NK-92 (cell line): ENCODE measurements around the gene KRTAP3-3.
"Not testable (repeated sequence)": the region's sequence is repeated elsewhere in the genome, so short reads cannot be mapped to it uniquely, and the experiment has no call there.

Experiments
- DNase-seq: peaks from one replicate; lab custom pipeline; 2025; ENCODE audit not compliant: unreplicated experiment; lab: John Stamatoyannopoulos, UW

The KRTAP3-3 gene

DNA sequence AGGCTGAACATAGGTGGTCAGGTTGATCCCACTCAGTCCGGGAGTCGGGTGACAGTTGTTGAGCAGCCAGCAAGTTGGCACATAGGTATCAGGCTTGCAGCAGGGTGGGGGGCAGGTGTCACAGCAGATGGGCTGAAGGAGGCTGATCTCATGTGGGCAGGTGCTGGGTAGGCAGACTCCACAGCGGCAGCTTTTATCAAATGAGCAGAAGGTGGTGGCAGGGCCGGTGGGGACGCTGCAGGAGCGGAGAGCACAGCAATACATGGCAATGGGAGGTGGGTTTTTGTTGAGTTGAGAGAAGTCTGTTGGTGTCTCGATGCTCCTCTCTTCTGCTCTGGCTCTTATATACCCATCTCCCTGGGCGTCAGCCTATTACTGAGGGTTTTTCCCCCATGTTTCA lies 14.8 kb upstream of the KRTAP3-3 start, which contains the start of gene KRTAP3-1:
Gene KRTAP3-1 (minus strand): TSS at position 318 of the 400 bp plus-strand sequence. CDS start 54 bp downstream, at position 264.
- DNase-seq = no peak

DNA sequence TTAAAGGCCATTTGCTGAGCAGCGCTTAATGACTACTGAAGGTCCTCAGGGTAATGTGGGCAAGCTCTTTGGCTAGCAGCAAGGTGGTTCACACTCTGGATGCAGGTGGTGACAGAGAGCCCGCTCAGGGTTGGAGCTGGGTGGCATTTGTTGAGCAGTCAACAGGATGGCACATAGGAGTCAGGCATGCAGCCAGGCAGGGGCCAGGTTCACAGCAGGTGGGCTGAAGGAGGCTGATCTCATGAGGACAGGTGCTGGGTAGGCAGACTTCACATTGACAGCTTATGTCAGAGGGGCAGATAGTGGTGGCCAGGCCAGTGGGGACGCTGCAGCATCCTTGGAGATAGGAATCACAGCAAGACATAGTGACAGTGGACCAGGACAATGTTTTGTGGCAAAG lies 10.4 kb upstream of the KRTAP3-3 start:
- no peak for DNase-seq

GRCh38 chr17:41003926-41004325 lies 10.0 kb upstream of the KRTAP3-3 start:
- DNase-seq = no peak

- no peak for DNase-seq
Measured at GRCh38 chr17:41002814-41003213, 8.8 kb upstream of the KRTAP3-3 start.

- no peak for DNase-seq
Measured at GRCh38 chr17:41001795-41002194, 7.8 kb upstream of the KRTAP3-3 start.

- not testable (repeated sequence) for DNase-seq
Measured at GRCh38 chr17:40999563-40999962, 5.6 kb upstream of the KRTAP3-3 start, which contains the start of gene KRTAP3-2. Gene KRTAP3-2, minus strand, starts transcription at chr17:40999906. Its CDS starts 53 bp downstream, at chr17:40999853.

- DNase-seq = no peak
Measured at GRCh38 chr17:40997361-40997760, 3.4 kb upstream of the KRTAP3-3 start.

DNA sequence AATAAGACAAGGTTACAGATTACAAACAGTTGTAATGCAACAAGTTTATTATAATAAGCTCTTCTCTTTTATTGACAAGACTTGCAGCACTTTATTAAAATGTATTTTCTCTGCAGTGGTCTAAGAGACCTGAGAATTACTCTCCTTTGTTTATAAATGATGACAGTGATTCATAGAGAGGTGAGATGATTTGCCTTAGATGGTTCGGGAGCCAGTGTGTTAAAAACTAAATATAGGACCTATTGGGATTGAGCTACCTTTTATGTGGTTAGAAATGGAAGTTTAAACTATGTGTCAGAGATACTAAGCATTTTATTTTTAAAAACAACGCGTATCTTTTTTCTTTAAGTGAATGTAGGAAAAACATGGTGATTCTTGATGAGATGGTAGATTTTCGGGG lies 2.9 kb upstream of the KRTAP3-3 start:
- no peak for DNase-seq

GRCh38 chr17:40995116-40995515 lies 1.2 kb upstream of the KRTAP3-3 start:
- DNase-seq = no peak

DNA sequence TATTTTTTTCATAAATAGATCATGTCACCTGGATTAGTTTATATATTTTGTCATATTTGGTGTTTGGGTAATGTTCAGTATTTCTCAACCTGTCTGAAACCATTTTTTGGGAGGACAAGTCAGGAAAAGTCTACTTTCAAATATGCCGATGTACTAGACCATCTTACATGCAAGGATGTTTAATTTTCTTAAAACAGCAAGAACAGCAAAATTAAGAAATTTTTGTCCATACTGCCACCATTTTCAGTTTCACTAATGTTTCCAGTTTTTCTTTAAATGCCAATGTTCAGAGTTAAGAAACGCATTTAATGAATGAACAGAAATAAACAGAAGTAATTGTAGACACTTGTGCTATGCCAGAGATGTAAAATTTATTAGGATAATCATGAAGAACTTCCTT lies 880 bp downstream of the KRTAP3-3 start:
- DNase-seq = no peak

GRCh38 chr17:40992666-40993065 lies 1.3 kb downstream of the KRTAP3-3 start:
- DNase-seq = no peak

DNA sequence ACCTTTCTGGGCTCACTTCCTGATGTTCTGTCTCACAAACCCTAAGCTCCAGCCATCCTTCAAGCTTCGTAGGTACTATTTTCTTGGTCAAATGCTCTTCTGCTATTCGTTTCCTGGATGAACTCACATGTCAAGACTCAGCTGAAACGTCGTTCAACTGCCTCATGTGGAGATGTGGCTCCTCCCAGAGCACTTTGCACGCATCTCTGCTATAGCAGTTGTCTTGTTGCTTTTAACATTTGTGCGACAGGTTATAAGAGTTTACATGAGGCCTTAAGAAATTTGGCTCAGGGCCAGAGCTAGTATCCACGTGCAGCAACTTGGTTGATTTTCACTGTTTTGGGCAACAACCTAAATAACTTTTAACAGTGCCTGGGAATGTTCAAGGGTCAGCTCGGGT lies 7.0 kb downstream of the KRTAP3-3 start:
- DNase-seq = no peak

- DNase-seq = no peak
Measured at GRCh38 chr17:40984226-40984625, 9.7 kb downstream of the KRTAP3-3 start, which contains the start of gene KRT40. Gene KRT40, minus strand, starts transcription at chr17:40984326. Its CDS starts 53 bp downstream, at chr17:40984273.

- DNase-seq = no peak
Measured at GRCh38 chr17:40981115-40981514, 12.8 kb downstream of the KRTAP3-3 start.

DNA sequence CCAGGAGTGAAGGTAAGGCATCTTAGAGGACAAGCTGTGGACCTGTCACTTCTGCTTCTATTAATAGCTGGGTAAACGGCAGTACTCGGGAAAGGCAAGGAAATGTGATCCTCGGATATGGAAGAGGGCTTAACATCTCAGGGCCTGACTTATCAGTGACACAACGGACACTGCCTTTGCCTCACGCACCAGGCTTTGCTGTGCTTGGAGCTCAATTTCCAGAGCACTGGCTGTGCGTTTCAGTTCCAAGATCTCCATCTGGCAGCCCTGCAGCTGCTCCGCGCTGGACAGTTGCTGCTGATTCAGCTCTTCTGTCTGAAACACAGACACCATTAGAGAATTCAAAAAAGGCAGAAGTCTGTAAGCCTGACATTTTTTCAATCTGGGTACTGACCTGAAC lies 13.4 kb downstream of the KRTAP3-3 start:
- no peak for DNase-seq

GRCh38 chr17:40980117-40980516 lies 13.8 kb downstream of the KRTAP3-3 start:
- no peak for DNase-seq

DNA sequence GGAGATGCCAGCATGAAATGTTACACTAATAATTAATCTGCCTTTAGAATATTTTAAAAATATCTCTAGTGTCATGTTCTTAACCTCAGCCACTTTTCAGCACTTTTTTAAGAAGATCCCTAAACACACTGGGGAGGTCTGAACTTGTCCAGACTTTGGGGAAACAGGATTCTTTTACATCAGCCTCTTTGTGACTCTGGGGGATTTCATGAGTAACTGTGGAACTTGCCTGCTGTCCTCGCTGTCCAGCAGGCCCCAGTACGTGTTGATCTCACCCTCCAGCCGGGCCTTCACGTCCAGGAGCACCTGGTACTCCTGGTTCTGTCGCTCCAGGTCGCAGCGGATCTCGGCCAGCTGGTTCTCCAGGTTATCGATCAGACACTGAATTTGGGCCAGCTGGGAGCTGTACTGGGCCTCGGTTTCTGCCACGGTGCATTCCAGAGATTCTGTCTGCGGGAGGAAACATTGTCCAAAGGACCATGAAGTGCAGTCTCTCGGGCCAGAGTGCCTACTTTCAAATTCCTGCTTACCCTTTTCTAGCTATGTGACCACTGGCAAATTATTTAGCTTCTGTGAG lies 15.3 kb downstream of the KRTAP3-3 start:
- no peak for DNase-seq

- DNase-seq = no peak
Measured at GRCh38 chr17:40975516-40975915, 18.4 kb downstream of the KRTAP3-3 start.

GRCh38 chr17:40974366-40974765 lies 19.6 kb downstream of the KRTAP3-3 start:
- no peak for DNase-seq

DNA sequence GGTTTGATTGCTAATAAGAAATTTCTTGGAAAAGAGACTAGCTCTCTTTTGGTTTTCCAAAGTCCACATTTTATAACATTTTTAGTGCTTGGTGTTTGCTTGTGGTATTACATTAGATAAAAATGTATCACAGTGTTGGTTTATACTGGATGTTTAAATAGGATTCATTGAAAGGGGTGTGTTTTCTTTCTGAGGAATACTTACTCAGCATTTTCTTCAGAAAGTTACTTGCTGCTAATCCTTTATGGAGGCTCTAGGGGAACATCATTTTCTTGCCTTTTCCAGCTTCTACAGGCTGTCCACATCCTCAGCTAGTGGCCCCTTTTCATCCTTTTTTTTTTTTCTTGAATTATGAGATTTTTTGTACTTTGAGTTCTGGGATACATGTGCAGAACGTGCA lies 26.4 kb downstream of the KRTAP3-3 start:
- DNase-seq = no peak

- no peak for DNase-seq
Measured at GRCh38 chr17:40966848-40967247, 27.1 kb downstream of the KRTAP3-3 start, which contains the start of gene KRT39. Gene KRT39, minus strand, starts transcription at chr17:40966948. Its CDS starts 92 bp downstream, at chr17:40966856.

- DNase-seq = no peak
Measured at GRCh38 chr17:40963838-40964237, 30.1 kb downstream of the KRTAP3-3 start.

- DNase-seq = no peak
Measured at GRCh38 chr17:40962059-40962561, 31.9 kb downstream of the KRTAP3-3 start.
